ENCODE measurements around the gene SLC2A4.

Gene SLC2A4

DNA sequence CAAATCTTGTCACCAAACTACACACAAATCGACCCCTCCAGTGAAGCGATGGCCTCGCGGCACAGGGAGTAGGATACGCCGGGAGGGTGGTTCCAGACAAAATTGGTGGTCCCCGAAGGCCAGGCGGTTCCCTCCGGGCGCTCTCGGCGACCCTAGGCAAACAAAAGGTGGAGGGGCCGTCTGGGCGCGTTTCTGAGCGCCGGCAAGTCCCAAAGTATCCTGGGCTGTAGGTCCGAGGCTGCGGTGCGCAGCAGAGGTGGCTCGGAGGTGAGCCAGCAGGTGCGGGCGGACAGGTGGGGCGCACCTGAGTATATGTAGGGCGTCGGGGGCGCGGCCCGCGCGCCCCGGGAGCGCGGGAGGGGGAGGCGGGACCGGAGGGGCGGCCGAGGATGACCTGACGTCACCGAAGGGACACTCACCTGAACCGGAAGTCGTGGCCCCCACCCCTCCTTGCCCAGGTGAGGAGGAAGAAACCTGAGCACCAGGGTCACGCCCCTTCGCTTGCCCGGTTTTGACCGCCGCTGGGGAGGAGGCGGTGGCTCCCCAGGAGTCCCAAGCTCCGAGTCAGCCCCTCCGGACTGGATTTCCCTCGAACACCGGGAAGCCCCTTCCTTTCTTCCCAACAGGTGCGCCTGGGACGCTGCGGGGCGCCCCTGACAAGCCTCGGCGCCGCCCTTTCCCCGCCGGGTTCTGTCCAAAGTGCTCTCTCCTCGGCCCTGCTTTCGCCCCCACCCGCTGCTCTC lies 19.2 kb upstream of the SLC2A4 start, which contains the start of gene CLDN7:
CLDN7 (minus strand) TSS at position 287 of the 743 bp plus-strand sequence. CDS start 435 bp downstream, outside the sequence.
- no peak within 1 kb of the TSS for H3K4me3 ChIP-seq (ENCODE audit: low read depth, low read length)
- TF ChIP-seq, protein P1, sequence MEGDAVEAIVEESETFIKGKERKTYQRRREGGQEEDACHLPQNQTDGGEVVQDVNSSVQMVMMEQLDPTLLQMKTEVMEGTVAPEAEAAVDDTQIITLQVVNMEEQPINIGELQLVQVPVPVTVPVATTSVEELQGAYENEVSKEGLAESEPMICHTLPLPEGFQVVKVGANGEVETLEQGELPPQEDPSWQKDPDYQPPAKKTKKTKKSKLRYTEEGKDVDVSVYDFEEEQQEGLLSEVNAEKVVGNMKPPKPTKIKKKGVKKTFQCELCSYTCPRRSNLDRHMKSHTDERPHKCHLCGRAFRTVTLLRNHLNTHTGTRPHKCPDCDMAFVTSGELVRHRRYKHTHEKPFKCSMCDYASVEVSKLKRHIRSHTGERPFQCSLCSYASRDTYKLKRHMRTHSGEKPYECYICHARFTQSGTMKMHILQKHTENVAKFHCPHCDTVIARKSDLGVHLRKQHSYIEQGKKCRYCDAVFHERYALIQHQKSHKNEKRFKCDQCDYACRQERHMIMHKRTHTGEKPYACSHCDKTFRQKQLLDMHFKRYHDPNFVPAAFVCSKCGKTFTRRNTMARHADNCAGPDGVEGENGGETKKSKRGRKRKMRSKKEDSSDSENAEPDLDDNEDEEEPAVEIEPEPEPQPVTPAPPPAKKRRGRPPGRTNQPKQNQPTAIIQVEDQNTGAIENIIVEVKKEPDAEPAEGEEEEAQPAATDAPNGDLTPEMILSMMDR (IDR thresholded peaks at IDR 0.05; ENCODE audit: low read depth, low read length) = no peak

DNA sequence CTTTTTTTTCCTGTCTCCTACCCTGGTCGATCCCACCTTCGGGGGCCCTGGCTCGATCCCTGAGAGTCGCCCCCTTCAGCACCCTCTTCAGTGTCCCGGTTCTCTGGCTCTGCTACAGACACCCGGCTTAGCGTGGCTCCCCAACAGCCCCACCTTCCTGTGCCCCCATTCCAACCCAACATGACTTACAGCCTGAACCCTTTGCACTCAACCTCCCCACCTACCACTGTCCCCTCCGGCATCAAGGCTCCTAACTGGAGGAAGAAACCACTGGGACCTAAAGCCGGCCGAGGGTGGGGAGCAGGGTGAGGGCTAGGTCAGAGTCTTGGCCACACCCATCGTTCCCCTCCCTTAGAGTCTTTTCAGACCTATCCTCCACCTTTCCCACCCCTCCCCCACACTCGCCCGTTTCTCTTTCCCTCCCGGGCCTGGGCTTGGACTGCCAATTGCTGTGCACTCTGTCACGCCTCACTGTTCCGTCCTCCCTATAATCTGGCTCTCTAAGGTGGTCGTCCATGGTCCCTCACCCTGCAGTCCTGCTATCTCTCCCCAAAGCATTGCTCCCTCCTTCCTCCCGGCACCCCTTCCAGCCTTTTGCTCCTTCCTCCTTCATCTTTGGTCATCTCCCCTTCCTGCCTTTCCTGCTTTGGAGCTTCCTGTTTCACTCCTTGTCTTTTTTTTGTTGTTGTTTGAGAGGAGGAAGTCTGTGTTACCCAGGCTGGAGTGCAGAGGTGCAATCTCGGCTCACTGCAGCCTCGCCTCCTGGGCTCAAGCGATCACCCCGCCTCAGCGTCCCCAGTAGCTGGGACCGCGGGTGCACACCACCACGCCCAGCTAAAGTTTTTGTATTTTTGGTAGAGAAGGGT lies 18.4 kb upstream of the SLC2A4 start:
- TF ChIP-seq, protein P1 (IDR thresholded peaks at IDR 0.05; ENCODE audit: low read depth, low read length) = no peak
- H3K4me3 ChIP-seq (ENCODE audit: low read depth, low read length) = no peak overlapping the region

DNA sequence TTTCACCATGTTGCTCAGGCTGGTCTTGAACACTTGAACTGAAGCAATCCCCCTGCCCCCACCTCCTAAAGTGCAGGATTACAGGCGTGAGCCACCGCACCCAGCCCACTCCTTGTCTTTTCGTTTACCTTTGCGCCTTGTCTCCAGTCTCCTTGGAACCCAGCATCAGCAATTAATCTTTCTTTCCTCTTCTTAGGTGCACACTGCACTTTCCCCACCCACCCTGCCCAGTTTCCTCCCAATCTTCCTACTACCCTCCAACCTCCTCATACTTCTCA lies 17.8 kb upstream of the SLC2A4 start:
- no peak overlapping the region for H3K4me3 ChIP-seq (ENCODE audit: low read depth, low read length)
- TF ChIP-seq, protein P1 (IDR thresholded peaks at IDR 0.05; ENCODE audit: low read depth, low read length) = no peak

DNA sequence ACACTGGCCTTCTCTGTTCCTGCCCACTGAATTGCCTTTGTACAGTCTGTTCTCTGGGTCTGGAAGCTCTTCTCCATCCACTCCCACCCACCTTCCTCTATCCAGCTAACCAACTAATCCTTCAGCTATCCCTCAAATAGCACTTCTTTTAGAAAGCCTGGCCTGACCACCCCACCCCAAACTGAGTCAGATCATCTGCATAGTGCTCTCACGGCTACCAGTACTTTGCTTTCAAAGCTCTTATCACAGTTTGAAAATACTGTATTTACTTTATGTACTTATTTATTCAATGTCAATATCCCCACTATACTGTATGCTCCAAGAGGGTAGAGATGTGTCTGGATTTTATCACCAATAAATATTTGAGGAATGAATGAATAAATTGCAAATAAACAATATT lies 14.7 kb upstream of the SLC2A4 start:
- TF ChIP-seq, protein P1 (IDR thresholded peaks at IDR 0.05; ENCODE audit: low read depth, low read length) = no peak
- no peak overlapping the region for H3K4me3 ChIP-seq (ENCODE audit: low read depth, low read length)

DNA sequence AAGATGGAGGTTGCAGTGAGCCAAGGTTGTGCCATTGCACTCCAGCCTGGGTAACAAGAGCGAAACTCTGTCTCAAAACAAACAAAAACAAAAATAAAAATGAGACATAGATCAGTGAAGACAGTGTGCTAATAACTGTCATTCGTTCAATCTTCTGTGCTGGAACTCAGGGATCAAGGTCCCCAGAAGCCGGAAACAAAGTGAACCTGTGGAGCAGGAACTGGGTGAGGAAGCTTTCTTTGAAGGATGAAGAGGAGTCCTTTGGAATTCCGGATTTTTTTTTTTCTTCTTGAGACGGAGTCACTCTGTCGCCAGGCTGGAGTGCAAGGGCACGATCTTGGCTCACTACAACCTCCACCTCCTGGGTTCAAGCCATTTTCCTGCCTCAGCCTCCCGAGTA lies 2.1 kb upstream of the SLC2A4 start:
- TF ChIP-seq, protein P1 (IDR thresholded peaks at IDR 0.05; ENCODE audit: low read depth, low read length) = no peak
- H3K4me3 ChIP-seq (ENCODE audit: low read depth, low read length) = no peak overlapping the region

DNA sequence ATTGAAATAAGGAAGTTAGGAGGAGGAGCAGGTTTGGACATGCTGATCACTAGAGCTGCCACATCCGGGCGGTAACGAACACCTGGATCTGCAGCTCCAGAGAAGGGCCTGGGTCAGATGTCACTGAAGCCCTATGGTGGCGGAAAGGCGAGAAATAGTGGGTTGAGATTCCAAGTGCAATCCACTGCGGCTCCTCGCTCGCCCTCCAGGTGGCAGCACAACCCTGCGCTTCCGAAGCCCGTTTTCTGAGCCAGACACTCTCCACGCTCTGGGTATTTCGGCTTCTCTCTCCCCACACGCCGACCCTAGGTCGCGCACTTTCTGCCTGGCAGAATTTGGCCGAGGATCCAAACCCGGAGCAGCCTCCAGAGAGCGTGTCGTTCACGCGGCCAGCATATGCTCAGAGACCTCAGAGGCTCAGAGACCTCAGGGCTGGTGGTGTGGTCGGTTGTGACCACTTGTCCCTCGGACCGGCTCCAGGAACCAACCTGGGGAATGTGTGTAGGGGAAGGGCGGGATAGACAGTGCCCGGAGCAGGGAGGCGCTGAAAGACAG lies 922 bp upstream of the SLC2A4 start:
- H3K4me3 ChIP-seq (ENCODE audit: low read depth, low read length) = peak overlapping the region; percentile 54
- TF ChIP-seq, protein P1 (IDR thresholded peaks at IDR 0.05; ENCODE audit: low read depth, low read length) = peak; percentile 93

Measured in WI38 (cell line).